ENCODE results near the gene PAM.
"Not testable (repeated sequence)": the region's sequence is repeated elsewhere in the genome, so short reads cannot be mapped to it uniquely, and the experiment has no call there.

The PAM gene

DNA sequence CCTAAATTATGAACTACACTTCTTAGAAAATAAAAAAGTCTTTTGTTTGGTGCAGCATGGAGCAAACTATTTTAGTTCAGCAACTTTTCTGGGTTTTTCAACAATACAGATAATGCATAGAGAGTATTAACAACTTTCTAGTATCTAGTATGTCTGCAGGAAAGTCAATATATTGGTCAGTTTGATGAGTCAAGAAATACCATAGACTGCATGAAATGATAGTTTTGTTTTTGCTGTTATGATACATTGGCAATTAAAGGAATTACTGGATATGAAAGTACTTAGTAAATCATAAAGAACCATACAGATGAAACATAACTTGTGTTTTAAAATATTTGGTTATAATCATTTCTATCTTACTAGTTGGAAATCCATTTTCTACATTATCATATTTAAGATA, 191.3 kb downstream of the PAM start:
- no peak for DNase-seq (ENCODE audit: low read depth)

DNA sequence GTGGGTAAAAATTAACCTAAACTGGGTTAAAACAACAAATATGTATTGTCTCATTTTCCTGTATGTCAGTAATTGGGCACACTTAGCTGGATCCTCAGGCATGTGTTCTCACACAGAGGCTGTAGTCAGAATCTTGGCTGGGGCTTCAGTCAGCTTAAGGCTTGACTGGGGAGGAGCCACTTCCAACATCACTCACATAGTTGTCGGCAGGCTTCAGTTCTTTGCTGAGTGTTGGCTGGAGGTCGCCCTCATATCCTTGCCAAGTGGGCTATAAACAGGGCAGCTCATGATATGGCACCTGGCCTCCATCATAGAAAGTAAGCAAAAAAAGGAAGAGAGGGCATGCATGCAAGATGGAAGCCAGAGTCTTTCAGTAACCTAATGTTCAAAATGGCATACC, 191.9 kb downstream of the PAM start:
- DNase-seq (ENCODE audit: low read depth) = no peak

DNA sequence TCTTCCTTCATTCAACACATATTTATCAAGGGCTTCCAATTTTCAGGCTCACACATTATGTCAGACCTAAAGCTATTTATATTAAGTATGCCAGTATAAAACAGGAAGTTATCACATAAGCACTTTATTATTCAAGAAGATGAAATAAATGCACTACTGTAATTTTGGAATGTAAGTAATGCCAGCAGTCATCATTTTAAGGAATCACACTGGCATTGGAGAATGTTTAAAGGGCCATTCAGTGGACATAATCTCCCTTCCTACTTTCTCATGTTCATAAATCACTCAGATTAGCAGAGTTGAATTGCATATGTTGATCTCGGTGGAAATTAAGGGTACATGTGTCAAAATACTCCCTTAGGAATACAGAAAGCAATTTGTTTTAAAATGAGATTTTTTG, 200.4 kb downstream of the PAM start:
- DNase-seq (ENCODE audit: low read depth) = no peak

DNA sequence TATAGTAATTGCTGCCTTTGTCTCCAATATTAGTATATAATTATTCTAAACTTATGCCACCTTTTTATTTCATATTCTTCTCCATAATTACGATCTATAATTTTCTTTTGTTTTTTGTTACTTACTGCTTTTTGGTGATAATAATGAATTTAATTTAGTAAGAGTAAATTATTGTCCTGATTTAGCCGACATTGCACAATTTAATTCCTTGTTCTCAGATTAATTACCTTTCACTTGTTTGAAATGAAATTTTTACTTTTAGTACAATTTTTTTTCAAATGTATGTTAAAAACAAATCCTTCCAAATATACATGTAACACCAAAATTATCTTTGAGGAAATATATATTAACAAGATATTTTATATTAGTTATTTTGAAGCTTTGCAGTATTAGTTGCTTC, 201.5 kb downstream of the PAM start:
- DNase-seq (ENCODE audit: low read depth) = no peak

DNA sequence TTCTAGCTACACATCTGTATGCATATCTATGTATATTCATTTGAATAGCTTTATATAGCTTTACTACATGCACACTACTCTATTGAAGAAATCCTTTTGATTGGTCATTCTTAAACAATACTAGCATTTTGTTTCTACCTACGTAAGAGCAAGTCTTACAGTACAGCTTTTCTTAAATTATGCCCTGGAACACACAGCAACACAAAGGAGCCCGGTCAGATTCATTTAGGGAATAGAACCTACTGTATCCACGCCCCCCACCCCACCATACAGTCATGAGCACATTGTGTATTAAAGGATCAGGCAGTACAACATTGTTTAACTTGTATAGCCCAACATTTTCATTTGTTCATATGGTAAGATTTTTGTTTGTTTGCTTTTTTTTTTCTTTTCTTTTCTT, 202.0 kb downstream of the PAM start:
- no peak for DNase-seq (ENCODE audit: low read depth)

DNA sequence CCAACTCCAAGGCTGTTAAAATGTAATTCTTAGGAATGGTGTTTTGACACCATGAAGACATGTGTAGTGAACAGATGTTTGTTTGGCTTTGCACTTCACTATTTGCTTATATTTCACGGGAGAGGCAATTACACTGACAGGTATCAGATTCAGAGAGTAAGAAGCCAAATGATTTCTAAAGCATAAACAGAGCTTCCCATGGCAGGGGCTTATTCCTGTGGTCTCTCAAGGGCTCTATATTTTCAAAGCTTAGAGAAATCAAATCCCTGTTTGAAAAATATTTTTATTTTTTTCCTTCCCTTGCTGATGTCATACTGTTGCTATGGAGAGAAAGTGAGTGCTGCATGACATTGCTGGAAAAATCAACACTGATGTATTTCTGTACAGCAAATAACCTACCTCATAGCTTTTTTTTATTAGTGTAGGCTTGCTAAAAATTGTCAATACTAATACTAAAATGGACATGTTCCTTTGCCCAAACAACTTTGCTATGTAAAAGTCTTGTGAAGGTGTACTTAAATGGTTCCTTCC, 203.4 kb downstream of the PAM start:
- DNase-seq (ENCODE audit: low read depth) = no peak

DNA sequence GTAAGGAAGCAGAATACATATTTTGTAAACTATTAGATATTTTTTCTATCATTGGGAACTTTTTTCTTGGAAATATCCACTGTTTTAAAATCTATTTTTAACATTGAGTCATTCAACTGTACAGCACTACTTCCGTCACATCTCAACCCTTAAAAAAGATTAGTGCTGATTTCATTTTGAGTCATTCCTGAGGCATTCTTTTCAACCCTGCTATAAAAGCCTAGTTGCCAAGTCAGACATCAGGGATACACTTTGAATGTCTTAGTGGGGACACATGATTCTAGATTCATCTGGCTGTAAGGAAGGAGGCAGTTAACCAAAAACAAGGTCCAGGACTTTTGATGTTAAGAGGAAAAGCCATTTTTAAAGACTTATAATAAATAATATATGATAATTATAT, 203.9 kb downstream of the PAM start:
- no peak for DNase-seq (ENCODE audit: low read depth)

- no peak for DNase-seq (ENCODE audit: low read depth)
Observed at GRCh38 chr5:102961671-102962070, 206.6 kb downstream of the PAM start.

DNA sequence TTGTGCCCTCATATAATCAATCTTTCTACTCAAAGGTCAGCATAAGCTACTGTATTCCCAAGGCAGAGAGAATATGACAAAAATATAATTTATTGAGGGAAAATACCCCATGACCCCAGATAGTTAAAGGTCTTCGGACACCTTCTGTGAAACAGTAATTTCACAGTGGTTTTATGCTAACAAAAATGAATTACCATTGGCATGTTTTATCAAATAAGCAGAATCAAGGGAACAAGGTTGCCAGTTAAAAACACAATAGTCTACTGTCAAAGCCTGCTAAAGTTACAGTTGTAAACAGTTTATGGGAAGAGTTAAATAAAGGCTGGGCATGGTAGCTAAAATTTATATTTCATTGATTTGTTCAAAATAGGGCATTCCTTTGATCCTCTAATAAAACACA, 210.5 kb downstream of the PAM start:
- no peak for DNase-seq (ENCODE audit: low read depth)

- DNase-seq (ENCODE audit: low read depth) = no peak
Observed at GRCh38 chr5:102969641-102970040, 214.5 kb downstream of the PAM start.

DNA sequence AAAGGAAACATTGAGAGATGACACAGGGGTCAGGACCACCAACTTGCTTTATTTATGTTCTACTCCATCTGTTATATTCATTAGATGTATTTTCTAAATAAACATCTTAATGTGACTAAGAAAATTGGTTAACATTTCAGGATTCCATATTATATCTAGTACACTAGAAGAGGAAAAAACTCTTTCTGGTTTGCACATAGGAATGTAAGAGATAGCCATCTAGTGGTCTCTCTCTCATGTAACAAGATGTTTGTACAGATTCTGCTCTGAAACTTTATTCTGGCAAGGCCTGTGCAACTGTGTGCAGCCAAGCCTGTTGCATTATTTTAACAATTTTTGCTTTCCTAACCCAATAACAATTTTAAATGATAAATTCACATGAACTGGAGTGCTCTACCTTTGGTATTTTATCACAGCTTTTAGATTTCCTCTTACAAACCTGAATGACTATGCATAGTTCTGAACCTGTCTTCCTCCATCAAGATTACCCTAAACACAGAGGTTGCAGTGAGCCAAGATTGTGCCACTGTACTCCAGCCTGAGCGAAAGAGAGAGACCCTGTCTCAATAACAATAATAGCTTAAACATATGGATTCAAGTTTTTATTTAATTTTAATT, 216.7 kb downstream of the PAM start:
- DNase-seq (ENCODE audit: low read depth) = no peak

DNA sequence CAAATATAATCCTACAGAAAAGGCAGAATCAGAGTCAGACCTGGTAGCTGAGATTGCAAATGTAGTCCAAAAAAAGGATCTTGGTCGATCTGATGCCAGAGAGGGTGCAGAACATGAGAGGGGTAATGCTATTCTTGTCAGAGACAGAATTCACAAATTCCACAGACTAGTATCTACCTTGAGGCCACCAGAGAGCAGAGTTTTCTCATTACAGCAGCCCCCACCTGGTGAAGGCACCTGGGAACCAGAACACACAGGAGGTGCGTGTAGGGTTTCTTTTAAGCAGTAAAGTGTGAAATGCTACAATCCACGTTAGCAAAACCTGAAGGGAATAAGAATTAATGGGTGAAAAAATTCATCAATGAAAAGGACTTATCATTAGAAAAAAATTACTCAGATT, 219.1 kb downstream of the PAM start:
- no peak for DNase-seq (ENCODE audit: low read depth)

DNA sequence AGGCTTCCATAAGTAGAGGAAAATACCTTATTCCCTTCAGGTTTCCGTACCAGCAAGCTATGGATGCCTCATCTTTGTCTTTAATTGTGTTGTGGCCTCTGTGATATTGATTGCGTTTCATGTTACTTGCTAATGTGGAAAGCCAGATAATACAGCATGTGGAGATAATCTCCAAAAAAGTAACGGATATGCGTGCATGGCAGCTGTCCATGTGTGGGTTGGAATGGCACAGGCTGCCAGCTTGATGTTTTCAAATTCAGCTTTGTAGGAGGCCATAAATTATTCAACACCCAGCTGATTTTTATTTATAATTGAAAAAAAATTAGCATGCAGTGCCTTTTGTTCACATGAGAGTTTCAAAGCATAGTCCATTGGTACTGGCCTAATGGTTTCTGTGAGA, 219.9 kb downstream of the PAM start:
- no peak for DNase-seq (ENCODE audit: low read depth)

GRCh38 chr5:102975457-102976182, 220.5 kb downstream of the PAM start:
- no peak for DNase-seq (ENCODE audit: low read depth)

DNA sequence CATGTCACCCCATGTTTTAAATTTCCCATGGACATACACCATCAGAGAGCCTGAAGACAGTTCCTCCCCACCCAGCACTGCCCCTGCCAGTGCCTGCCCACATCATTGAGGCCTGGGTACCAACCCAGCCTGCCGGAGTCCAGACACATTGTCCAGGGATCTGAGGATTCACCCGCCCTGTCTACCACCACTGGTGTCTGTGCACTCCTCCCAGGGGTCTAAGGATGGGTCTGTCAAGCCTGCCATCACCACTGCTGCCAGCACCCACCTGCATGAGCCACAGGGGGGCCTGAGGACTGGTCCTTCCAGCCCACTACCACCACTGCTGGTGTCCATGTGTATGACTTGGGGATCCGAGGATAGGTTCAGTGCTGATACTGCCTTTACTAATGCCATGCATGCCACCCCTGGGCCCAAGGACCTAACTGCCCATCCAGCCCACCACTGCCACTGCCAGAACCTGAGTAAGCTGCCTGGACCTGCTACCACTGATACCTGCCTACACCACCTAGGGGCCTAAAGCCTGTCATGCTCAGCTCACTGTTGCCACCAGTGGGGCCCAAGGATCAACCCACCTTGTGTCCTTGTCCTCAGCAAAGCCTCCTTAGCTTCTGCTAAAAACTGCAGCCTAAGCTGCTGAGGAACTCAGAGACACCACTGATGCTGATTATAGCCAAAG, 227.0 kb downstream of the PAM start:
- no peak for DNase-seq (ENCODE audit: low read depth)

GRCh38 chr5:102986074-102986473, 231.0 kb downstream of the PAM start:
- no peak for DNase-seq (ENCODE audit: low read depth)

GRCh38 chr5:102988459-102988858, 233.4 kb downstream of the PAM start:
- DNase-seq (ENCODE audit: low read depth) = no peak

DNA sequence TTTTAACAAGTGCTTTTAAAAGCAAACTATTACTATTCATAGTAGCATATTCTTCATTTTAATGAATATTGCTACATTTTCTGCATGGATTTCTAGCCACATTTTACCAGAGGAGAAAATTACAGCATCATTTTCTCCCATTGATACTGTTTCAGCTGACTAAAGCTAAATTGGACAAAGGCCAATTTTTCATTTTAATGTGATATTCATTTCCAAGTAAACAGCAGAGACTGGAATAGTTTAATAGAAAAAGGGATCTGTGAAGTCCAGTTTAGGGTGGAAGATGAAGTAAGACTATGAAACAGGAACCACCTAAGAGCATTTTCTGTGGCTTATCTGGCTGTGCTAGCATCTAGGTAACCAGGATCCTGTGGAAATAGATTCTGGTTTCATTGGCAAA, 236.7 kb downstream of the PAM start:
- no peak for DNase-seq (ENCODE audit: low read depth)

- no peak for DNase-seq (ENCODE audit: low read depth)
Observed at GRCh38 chr5:102996011-102996575, 241.0 kb downstream of the PAM start.

GRCh38 chr5:102998224-102998623, 243.1 kb downstream of the PAM start:
- no peak for DNase-seq (ENCODE audit: low read depth)

GRCh38 chr5:102999191-102999590, 244.1 kb downstream of the PAM start:
- no peak for DNase-seq (ENCODE audit: low read depth)

DNA sequence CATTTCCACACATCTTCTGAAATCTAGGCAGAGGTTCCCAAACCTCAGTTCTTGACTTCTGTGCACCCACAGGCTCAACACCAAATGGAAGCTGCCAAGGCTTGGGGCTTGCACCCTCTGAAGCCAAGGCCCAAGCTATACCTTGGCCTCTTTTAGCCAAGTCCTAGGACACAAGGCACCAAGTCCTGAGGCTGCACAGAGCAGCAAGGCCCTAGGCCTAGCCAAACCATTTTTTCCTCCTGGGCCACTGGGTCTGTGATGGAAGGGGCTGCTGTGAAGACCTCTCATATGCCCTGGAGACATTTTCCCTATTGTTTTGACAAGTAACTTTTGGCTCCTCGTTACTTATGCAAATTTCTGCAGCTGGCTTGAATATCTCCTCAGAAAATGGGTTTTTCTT, 244.5 kb downstream of the PAM start:
- not testable (repeated sequence) for DNase-seq (ENCODE audit: low read depth)

GRCh38 chr5:103000089-103000488, 245.0 kb downstream of the PAM start:
- no peak for DNase-seq (ENCODE audit: low read depth)
